HG03565 (cell line): Measurements from ENCODE around the gene SUGCT.
"Not testable (repeated sequence)": the region's sequence is repeated elsewhere in the genome, so short reads cannot be mapped to it uniquely, and the experiment has no call there.

ENCODE experiments used
- ATAC-seq: cut with Tn5 transposase; IDR thresholded peaks from one replicate; pipeline ENCODE4 v1.9.1; 2021; ENCODE audit warnings: mild to moderate bottlenecking, moderate library complexity; ENCODE audit not compliant: unreplicated experiment

Gene SUGCT

DNA sequence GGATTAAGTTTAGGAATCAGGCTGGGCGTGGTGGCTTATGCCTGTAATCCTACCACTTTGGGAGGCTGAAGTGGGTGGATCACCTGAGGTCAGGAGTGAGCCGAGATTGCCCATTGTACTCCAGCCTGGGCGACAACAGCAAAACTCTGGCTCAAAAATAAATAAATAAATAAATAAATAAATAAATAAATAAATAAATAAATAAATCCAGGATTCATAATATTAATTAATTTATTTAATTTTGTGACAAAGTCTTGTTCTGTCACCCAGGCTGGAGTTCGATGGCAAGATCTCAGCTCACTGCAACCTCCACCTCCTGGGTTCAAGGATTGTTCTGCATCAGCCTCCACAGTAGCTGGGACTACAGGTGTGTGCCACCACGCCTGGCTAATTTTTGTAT is 4.2 kb downstream of the SUGCT start:
- ATAC-seq = no peak

DNA sequence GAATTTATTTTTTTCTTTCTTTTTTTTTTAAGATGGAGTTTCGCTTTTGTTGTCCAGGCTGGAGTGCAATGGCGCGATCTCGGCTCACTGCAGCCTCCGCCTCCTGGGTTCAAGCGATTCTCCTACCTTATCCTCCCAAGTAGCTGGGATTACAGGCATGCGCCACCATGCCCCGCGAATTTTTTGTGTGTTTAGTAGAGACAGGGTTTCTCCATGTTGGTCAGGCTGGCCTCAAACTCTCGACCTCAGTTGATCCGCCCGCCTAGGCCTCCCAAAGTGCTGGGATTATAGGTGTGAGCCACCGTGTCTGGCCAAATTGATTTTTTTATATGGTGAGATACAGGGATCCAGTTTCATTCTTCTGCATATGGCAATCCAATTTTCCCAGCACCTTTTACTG is 5.1 kb downstream of the SUGCT start:
- not testable (repeated sequence) for ATAC-seq

GRCh38 chr7:40141916-40142315 is 7.1 kb downstream of the SUGCT start:
- not testable (repeated sequence) for ATAC-seq

DNA sequence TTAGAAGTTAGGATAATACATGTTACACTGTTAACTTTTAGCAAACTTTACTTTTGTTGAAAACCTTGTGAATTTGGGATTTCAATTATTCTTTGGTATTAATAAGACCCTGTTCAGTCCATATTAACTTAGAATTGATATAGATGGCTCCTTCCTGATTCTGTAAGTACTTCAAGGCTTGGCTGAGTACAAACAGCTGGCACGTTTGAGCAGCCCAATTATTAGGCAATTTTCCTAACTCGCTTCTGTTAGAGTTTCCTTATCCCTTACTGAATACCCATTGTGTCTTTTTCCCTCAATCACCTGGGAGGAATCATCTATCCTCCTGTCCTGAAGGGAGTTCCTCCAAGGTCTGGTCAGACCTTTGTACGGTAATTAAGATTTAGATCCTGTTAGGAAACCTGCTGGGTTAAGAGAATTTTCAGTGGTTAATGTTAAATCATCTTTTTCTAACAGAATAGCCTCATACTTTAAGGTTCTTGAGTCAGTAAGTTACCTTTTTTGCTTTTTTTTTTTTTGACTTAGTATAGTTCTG is 10.9 kb downstream of the SUGCT start:
- ATAC-seq = not testable (repeated sequence)

DNA sequence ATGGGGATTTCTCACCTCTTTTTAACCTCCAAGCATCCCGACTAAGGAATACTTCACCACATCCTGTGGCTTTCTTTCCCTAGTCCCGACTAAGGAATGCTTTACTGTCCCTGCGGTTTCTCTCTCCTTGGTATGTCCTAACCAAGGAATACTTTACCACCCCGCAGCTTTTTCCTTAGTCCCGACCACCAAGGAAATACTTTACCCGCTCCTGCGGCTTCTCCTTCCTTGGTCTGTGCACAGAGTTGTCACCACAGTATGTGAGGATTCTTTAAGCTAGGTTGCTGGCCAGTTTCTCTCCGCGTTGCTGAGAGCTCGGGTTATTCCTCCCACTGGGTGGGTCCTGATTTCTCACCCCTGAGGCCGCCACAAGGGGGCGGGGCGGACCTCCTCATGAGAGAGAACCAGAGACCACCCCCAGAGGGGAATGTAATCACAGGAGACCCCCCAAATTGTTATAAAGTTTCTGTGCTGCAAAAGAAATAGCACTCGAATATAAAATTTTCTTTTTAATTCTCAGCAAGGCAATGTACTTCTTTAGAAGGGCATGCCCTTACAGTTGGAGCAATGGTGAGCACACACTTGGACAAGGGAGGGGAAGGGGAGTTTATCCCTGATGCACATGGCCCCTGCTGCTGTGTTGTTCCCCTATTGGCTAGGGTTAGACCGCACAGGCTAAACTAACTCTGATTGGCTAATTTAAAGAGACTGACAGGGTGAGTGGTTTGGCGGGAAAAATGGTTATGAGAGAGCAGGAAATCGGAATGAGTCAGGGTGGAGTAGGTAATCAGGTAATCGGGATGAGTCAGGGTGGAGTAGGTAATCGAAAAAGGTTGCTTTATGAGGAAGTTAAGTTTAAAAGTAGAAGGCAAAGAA is 12.8 kb downstream of the SUGCT start:
- no peak for ATAC-seq

DNA sequence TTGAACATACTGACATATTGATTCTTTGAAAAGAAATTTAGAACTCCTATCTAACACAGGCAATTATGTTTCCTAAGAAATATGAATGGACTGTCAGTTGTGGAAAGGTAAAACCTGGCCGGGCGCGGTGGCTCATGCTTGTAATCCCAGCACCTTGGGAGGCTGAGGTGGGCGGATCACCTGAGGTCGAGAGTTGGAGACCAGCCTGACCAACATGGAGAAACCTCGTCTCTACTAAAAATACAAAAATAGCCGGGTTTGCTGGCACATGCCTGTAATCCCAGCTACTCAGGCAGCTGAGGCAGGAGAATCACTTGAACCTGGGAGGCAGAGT is 13.4 kb downstream of the SUGCT start:
- ATAC-seq = not testable (repeated sequence)

- ATAC-seq = no peak
These were observed 13.9 kb downstream of the SUGCT start for GRCh38 chr7:40148671-40149070.

GRCh38 chr7:40151504-40151903 is 16.7 kb downstream of the SUGCT start:
- no peak for ATAC-seq

DNA sequence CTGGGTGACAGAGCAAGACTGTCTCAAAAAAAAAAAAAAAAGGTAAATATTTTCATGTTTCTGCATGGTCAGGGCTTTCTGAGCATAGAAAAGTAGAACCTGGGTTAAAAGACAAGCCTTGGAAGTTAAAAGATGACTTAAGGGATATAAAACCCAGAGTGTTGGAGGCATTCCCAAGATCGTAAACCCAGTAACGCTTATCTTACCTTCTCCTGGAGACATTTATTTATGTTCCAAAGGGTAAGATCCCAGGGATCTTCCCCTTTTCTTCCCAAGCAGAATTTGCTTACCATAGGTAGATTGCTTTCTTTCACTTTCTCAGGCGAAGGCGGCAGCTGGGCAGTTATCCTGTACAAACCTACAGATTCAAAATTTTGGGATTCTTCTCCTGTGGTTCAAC is 22.2 kb downstream of the SUGCT start:
- ATAC-seq = no peak

- ATAC-seq = no peak
These were observed 27.7 kb downstream of the SUGCT start for GRCh38 chr7:40162516-40162915.

GRCh38 chr7:40165216-40165615 is 30.4 kb downstream of the SUGCT start:
- ATAC-seq = no peak

GRCh38 chr7:40167291-40167690 is 32.5 kb downstream of the SUGCT start:
- ATAC-seq = no peak

GRCh38 chr7:40168266-40168665 is 33.5 kb downstream of the SUGCT start:
- ATAC-seq = not testable (repeated sequence)

- not testable (repeated sequence) for ATAC-seq
These were observed 38.3 kb downstream of the SUGCT start for GRCh38 chr7:40173121-40173520.

DNA sequence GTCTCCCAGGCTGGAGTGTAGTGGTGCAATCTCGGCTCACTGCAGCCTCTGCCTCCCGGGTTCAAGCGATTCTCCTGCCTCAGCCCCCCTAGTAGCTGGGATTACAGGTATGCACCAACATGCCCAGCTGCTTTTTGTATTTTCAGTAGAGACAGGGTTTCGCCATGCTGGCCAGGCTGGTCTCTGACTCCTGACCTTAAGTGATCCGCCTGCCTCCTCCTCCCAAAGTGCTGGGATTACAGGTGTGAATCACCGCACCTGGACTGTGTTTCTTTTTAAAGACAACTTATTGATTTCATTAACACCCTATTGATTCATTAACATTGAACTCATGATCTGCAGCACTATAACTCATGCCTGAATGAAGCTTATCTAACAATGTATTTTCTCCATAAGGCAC is 40.5 kb downstream of the SUGCT start:
- not testable (repeated sequence) for ATAC-seq

GRCh38 chr7:40175725-40176510 is 41.1 kb downstream of the SUGCT start:
- no peak for ATAC-seq

DNA sequence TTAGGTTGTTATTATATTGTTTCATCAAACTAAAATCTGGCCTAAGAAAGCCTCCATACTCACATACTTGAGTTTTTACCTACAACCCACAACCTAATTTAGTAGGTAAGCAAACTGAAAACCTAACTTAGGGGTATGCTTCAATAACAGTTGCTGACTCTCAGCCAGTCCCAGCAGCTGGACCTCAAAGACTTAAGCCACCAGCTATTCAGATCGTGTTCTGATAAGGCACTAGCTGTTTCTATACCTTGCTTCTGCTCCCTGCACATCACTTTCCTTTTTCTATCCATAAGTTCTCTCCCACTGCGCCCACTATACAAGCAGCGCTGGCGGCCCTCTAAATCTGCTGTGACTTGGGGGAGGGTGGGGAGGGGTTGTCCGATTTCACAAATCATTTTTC is 42.3 kb downstream of the SUGCT start:
- no peak for ATAC-seq

DNA sequence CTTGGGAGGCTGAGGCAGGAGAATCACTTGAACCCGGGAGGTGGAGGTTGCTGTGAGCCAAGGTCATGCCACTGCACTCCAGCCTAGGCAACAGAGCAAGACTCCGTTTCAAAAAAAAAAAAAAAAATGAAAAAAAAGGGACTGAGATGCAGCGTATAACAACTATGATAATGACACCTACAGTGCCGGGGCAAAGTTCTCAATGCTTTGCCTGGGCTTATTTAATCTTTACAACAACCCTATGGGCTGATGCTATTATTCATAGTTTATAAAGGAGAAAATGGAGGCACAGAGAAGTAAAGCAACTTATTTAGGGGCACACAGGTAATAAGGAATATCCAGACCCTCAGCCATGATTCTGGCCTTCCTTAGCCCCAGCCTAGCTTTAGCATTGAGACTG is 47.6 kb downstream of the SUGCT start:
- no peak for ATAC-seq

- ATAC-seq = no peak
These were observed 51.8 kb downstream of the SUGCT start for GRCh38 chr7:40186586-40186985.

GRCh38 chr7:40192036-40192435 is 57.2 kb downstream of the SUGCT start:
- no peak for ATAC-seq

- no peak for ATAC-seq
These were observed 59.9 kb downstream of the SUGCT start for GRCh38 chr7:40194745-40195144.

DNA sequence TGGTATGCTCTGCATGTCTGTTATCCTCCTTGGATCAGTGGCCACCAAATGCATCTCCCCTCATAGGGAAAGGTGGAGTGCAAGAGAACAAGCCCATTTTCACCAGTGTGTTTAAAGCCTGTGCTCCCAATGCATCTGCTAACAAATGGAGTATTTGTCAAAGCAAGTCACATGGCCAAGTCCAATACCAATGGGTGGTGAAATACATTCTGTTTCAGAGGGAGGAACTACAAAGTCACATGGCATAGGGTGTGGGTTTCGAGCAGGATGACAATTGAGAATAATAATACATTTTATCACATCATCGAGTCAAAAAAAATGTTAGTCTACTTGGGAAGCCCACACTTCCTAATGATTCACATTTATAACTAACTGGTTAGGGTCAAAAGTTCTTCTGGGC is 62.7 kb downstream of the SUGCT start:
- no peak for ATAC-seq
